A204.1 (cell line): ENCODE results near the gene GGT6.

Experiments used
- FAIRE-seq: peaks from 2 replicates; lab custom pipeline; 2012; peaks lifted over from hg19 to GRCh38; lab: Jason Lieb, UNC

GGT6 gene

DNA sequence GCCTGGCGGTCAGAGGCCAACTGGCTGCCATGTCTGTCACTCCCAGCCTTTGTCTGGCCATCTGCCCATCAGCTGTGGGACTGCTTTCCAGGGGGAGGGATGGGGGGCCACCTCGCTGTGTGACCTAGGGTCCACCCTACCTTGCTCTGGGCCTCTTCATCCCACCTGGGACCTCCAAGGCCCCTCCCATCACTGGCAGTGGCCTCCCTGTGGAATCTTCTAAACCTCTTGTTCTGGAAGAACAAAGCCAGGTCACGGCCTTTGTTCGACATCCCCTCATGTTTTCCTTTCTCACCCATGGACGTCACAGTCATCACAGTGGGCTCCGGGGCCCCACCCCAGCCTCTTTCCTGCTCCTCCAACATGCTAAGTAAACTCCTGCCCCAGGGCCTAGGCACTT, 37.7 kb downstream of the GGT6 start:
- FAIRE-seq = no peak

GRCh38 chr17:4520894-4521600, 39.3 kb downstream of the GGT6 start:
- FAIRE-seq = no peak

DNA sequence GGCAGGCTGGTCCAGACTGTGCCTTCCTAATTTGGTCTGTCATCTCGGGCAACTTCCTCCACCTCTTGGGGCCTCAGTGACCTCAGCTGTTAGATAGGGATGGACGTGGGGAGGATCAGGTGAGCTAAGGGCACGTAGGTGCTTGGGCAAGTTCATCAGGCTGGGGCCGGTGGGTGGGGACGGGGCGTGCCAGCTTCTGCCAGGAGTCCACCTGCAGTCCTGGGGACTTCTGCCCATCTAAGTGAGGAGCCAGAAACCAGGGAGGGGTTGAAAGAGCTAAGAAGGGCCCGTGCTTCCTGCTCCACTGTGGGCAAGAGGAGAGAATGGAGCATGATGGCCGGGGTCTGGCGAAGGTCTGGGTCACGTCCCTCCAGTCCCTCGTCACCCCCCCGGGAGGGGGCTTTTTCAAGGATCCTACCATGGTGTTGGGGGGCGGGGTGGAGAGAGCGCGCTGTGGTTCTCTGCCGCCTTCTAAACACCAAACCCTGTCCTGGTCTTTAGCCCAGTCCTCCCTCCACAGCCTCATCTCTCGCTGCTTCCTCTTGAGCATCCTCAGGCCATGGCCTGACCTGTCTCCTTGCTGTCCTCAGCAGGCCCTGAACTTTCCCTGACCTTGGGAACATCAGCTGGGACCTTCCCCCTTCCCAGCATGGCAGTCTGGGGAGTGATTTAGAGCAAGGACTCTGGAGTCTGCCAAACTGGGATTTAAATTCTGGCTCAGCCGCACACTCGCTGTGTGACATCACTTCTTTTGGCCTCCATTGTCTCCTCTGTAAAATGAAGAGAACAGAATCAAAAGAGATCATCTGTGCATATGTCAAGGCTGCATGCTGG, 40.1 kb downstream of the GGT6 start:
- no peak for FAIRE-seq

DNA sequence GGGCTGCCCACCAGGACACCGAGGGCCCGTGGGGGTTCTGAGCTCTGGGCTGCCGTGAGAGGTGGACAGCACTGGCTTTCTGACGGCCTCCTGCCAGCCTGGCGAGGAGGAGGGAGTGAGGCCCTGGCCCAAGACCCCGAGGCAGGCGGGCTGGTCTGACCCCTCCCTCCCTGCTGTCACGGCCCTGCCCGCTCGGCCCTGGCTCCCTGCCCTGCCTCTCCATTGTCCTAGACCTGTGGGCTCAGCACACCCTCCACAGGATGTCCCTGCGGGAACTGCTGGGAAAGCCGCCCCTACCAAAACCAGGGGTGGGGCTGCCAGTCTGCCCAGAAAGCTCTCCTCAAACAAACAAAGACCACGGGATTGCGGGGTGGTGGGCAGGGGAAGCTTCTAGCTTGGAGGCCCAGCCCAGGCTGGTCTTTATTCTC, 41.0 kb downstream of the GGT6 start:
- FAIRE-seq = no peak

- no peak for FAIRE-seq
Observed at GRCh38 chr17:4518901-4519300, 41.5 kb downstream of the GGT6 start.

DNA sequence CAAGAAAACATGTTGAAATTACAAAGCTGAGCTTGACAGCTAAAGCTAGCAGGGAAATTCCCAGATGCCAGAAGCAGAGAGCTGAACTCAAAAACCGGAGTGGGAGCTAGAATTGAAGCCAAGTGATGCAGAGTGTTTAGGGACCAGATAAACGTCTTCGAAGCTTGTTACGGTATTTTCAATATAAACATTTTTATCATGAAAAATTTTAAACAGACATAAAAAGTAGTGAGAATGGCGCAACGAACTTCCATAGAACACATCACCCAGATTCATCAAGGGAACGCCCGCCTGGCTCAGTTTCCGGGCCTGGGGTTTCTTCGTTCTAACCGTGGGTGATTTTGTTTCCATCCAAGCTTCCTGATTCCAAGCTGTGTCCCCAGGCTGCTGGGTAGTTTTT, 43.6 kb downstream of the GGT6 start:
- no peak for FAIRE-seq

DNA sequence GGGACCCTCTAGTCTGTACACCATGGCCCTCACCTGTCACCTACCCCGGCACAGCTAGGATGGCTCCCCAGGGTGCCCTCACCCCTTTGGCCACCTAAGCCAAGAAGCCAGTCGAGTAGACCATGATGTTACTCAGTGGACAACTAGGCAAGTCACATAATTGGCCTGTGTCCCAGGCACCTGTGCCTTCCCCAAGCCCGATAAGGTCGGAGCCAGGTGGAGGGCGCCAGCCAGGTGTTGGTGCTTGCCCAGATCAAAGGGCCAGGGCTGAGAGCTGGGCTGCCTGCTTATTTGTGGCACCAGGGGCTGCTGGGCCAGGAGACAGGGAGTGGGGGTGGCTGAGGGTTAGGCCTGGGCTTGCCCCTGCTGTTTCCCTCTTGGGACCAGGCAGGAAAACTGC, 44.9 kb downstream of the GGT6 start:
- FAIRE-seq = no peak

DNA sequence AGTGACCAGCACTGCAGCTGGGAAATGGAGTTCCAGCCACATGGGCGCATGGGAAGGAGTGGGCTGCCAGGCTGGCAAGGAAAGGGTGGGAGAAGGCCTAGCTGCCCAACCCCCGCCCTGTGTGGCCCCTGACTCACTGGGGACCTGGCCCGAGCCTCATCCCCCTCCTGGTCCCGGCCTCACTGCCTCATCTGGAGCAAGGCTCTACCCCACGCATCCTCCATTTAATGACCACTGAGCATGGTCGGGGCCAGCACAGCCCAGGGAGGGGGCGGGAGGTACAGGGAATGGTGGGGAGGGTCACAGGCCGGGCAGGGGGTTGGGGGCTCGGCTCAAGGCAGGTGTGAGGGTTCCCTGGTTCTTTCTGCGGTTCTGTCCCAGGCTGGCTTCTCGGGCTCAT, 45.6 kb downstream of the GGT6 start:
- no peak for FAIRE-seq

DNA sequence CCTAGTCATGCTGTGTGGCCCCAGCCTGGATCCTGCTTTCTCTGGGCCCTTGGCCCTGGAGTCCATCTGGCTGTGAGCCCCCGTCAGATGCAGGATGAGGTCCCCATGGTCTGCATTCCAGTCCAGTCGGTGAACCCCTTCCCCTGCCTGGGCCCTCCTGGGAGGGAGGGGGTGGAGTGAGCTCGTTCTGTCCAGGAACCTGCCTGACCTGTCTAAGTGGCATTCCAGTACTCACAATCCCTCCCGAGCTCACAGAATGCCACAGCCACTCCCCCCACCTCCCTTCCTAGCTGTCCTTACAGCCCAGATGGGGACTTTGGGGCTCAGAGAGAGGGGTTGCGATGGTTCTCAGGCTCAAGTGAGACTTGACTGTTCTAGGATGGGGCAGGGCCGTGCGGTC, 46.2 kb downstream of the GGT6 start:
- FAIRE-seq = no peak

- no peak for FAIRE-seq
Observed at GRCh38 chr17:4513113-4514032, 47.0 kb downstream of the GGT6 start.

DNA sequence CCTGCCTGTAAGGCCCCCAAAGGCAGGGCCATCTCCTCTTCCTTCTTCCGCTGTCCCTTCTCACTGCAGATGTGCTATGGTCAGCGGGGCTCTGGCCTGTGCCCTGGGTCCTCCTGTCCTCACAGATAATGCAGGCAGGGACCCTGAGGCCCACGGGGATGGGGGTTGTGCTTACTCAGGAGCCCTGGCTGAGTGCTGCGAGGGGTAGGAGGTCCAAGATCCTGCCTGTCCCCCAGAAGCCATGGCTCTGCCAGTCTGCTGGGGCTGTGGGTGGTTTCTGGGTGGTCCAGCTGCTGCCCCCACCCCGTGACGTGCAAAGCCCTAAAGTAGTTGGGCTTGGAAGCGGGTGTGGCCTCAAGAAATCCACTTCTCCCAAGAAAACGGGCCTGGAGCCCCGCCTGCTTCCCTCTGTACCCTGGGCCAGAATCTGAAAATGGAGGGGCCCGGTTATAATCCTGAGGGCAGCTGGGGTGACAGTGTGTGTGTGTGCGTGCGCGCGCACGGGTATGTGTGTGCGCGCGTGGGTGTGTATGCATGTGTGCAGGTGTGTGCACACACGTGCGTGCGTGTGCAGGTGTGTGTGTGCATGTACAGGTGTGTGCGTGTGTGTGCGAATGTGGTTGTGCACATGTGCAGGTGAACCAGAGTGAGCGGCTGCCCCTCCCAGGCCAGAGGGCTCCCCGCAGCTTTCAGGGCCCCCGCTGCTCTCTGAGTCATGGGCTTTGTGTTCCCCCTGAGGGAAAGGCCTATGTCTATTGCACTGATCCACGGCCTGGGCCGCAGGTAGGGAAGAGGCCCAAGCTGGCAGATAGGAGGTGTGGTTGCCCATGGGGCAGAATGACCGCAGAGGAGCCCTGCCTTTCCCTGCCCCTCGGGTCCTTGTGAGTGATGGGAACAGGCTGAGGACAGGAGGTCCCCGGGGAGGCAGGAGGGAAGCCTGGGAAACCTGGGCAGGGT, 47.9 kb downstream of the GGT6 start:
- no peak for FAIRE-seq

DNA sequence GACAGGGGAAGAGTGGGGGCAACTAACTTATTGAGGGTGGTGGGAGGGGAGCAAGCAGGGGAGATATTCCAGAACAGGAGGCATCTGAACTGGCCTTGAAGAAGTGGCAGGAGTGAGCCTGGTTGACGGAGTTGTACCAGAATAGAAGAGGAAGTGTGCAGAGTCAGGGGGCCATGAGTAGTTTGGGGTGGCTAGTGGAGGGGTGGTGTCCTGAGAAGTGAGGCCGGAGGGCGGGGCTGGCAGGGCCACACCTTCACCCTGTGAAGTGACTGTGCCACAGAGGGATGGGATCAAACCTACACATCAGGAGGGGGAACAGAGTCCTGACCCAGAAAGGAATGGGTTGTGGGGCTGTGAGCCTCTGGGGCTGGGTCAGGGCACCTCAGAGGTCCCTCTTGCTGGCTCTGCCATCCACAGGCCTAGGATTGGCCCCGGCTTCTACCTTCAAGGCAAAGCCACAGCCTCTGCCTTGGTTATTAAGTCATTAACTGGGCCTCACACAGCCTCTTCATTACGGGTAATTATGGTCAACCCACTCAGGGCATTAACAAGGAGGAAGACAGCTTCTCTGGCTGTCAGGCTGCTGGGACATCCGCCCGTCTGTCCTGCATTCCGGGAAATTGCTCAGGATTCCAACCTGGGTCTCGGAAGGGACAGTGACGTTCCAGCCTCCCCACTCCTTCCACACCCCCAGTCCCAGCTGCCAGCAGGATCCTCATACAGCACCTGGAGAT, 49.0 kb downstream of the GGT6 start:
- FAIRE-seq = no peak

- no peak for FAIRE-seq
Observed at GRCh38 chr17:4510618-4510941, 49.8 kb downstream of the GGT6 start.

- FAIRE-seq = no peak
Observed at GRCh38 chr17:4509923-4510617, 50.3 kb downstream of the GGT6 start.

GRCh38 chr17:4509401-4509800, 51.0 kb downstream of the GGT6 start:
- no peak for FAIRE-seq

DNA sequence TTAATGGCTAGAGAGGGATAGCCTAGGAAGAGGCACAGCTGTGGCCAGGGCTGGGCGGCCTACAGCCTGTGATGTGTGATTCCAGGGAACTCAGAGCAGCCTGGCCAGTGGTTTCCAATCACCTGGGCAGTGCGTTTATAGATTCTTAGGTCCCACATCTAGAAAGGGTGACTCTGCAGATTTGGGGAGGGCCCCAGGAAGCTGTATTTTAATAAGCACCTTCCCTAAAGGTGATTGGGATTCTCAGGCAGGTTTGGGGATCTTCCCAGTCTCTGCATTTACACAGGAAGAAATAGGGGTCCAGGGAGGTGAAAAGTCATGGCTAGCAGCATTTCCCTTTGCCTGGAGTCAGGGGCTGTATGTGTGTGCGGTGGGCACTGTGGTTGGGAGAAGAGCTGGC, 52.2 kb downstream of the GGT6 start:
- FAIRE-seq = no peak

- no peak for FAIRE-seq
Observed at GRCh38 chr17:4507361-4508111, 52.8 kb downstream of the GGT6 start.
